HEK293 (cell line): ENCODE measurements around the gene PRKCQ.

Experiments
- CTCF ChIA-PET: fragments of 350-600 bp; formaldehyde crosslinking; extraction: SDS; loops from one replicate; lab custom pipeline; 2021; ENCODE audit warnings: antibody characterized with exemption; lab: Yijun Ruan, JAX
- POLR2A ChIA-PET: fragments of 300-600 bp; formaldehyde crosslinking; extraction: SDS; loops from one replicate; lab custom pipeline; 2020; ENCODE audit warnings: antibody characterized with exemption, inconsistent platforms; lab: Yijun Ruan, JAX
- H3K27ac ChIP-seq: fragments of 200-500 bp; sonication (Bioruptor generic); 2 replicates; pipeline ENCODE4 v1.5.1; 2014; ENCODE audit warnings: low read depth, low read length, control low read depth, inconsistent platforms; ENCODE audit errors: extremely low read depth
- H3K36me3 ChIP-seq, 2 experiments: fragments of 200-500 bp in 1 of 2; sonication (Bioruptor generic) in 1 of 2; 1 replicate in 1 of 2; 2 replicates in 1 of 2; pipeline ENCODE4 v1.5.1; 2014 to 2017; ENCODE audit warnings: inconsistent platforms in 2 of 2, low read length in 2 of 2; ENCODE audit not compliant: control insufficient read depth in 2 of 2, insufficient read depth in 1 of 2
- H3K4me1 ChIP-seq: fragments of 200-500 bp; sonication (Bioruptor generic); 2 replicates; pipeline ENCODE4 v1.5.1; 2014; ENCODE audit warnings: mild to moderate bottlenecking, low read length, inconsistent platforms; ENCODE audit not compliant: control insufficient read depth, insufficient read depth
- H3K4me3 ChIP-seq: 2 replicates; pipeline ENCODE4 v1.5.1; 2011; ENCODE audit warnings: low read depth, mild to moderate bottlenecking, control low read depth, low read length, moderate library complexity
- H3K9me3 ChIP-seq: fragments of 200-500 bp; sonication (Bioruptor generic); 2 replicates; pipeline ENCODE4 v1.5.1; 2014; ENCODE audit warnings: low read depth, low read length, inconsistent platforms; ENCODE audit not compliant: control insufficient read depth, insufficient read depth
- BCL11B ChIP-seq: fragments of 450-650 bp; formaldehyde crosslinking; IDR thresholded peaks from 2 replicates; pipeline ENCODE4 v1.5.1; 2016; ENCODE audit warnings: low read depth, missing biosample characterization, missing genetic modification characterization
- CTCF ChIP-seq: fragments of 450-650 bp; formaldehyde crosslinking; IDR thresholded peaks from 2 replicates; pipeline ENCODE4 v1.5.1; 2016; ENCODE audit warnings: missing biosample characterization, missing genetic modification characterization
- HOXC10 ChIP-seq: sonication (generic); formaldehyde crosslinking; IDR thresholded peaks from 2 replicates; pipeline ENCODE4 v1.8.1; 2023; ENCODE audit warnings: mild to moderate bottlenecking, missing genetic modification reagents
- KLF9 ChIP-seq: fragments of 450-650 bp; formaldehyde crosslinking; IDR thresholded peaks from 2 replicates; pipeline ENCODE4 v1.5.1; 2016; ENCODE audit warnings: missing biosample characterization, missing genetic modification characterization, low read depth
- OVOL3 ChIP-seq: fragments of 450-650 bp; formaldehyde crosslinking; IDR thresholded peaks from 2 replicates; pipeline ENCODE4 v1.5.1; 2016; ENCODE audit warnings: missing biosample characterization, missing genetic modification characterization
- ZNF138 ChIP-seq: fragments of 450-650 bp; formaldehyde crosslinking; IDR thresholded peaks from 2 replicates; pipeline ENCODE4 v1.5.1; 2016; ENCODE audit warnings: missing biosample characterization, missing genetic modification characterization, borderline replicate concordance
- ZNF19 ChIP-seq: fragments of 450-650 bp; formaldehyde crosslinking; IDR thresholded peaks from 2 replicates; pipeline ENCODE4; 2016; ENCODE audit warnings: missing biosample characterization, missing genetic modification characterization, low read depth
- ZNF23 ChIP-seq: fragments of 450-650 bp; formaldehyde crosslinking; IDR thresholded peaks from 2 replicates; pipeline ENCODE4 v1.5.1; 2016; ENCODE audit warnings: missing biosample characterization, missing genetic modification characterization, borderline replicate concordance
- ZNF324 ChIP-seq: fragments of 450-650 bp; formaldehyde crosslinking; IDR thresholded peaks from 2 replicates; pipeline ENCODE4 v1.5.1; 2016; ENCODE audit warnings: missing biosample characterization, missing genetic modification characterization
- ZNF341 ChIP-seq: fragments of 450-650 bp; formaldehyde crosslinking; IDR thresholded peaks from 2 replicates; pipeline ENCODE4; 2016; ENCODE audit warnings: low read depth, missing biosample characterization, missing genetic modification characterization
- ZNF558 ChIP-seq: fragments of 450-650 bp; formaldehyde crosslinking; IDR thresholded peaks from 2 replicates; pipeline ENCODE4 v1.5.1; 2016; ENCODE audit warnings: missing biosample characterization, missing genetic modification characterization
- ZNF621 ChIP-seq: fragments of 450-650 bp; formaldehyde crosslinking; IDR thresholded peaks from 2 replicates; pipeline ENCODE4 v1.5.1; 2017; ENCODE audit warnings: missing biosample characterization, missing genetic modification characterization
- ZNF629 ChIP-seq: fragments of 450-650 bp; formaldehyde crosslinking; IDR thresholded peaks from 2 replicates; pipeline ENCODE4 v1.5.1; 2017; ENCODE audit warnings: missing biosample characterization, missing genetic modification characterization
- ZNF76 ChIP-seq: fragments of 450-650 bp; formaldehyde crosslinking; IDR thresholded peaks from 2 replicates; pipeline ENCODE4; 2016; ENCODE audit warnings: low read depth, missing biosample characterization, missing genetic modification characterization, borderline replicate concordance
- ZNF792 ChIP-seq: fragments of 450-650 bp; formaldehyde crosslinking; IDR thresholded peaks from 2 replicates; pipeline ENCODE4 v1.5.1; 2016; ENCODE audit warnings: missing biosample characterization, missing genetic modification characterization
- TF ChIP-seq, protein P1 (sequence below): fragments of 450-650 bp; formaldehyde crosslinking; IDR thresholded peaks from 2 replicates; pipeline ENCODE4 v1.5.1; 2017; ENCODE audit warnings: missing biosample characterization, mild to moderate bottlenecking, missing genetic modification characterization, moderate library complexity
- TF ChIP-seq, protein P2 (sequence below): fragments of 450-650 bp; formaldehyde crosslinking; IDR thresholded peaks from 2 replicates; pipeline ENCODE4 v1.5.1; 2016; ENCODE audit warnings: missing biosample characterization, missing genetic modification characterization
- TF ChIP-seq, protein P3 (sequence below): fragments of 450-650 bp; formaldehyde crosslinking; IDR thresholded peaks from 2 replicates; pipeline ENCODE4 v1.5.1; 2016; ENCODE audit warnings: missing biosample characterization, missing genetic modification characterization
- TF ChIP-seq, protein P4 (sequence below): fragments of 450-650 bp; formaldehyde crosslinking; IDR thresholded peaks from 2 replicates; pipeline ENCODE4 v1.5.1; 2016; ENCODE audit warnings: missing biosample characterization, missing genetic modification characterization

The PRKCQ gene

GRCh38 chr10:6456067-6456466 is 124.0 kb downstream of the PRKCQ start:
- no peaks in the 10 kb centered on the region for H3K9me3 ChIP-seq
- no peak for TF ChIP-seq OVOL3 (tag by site-specific recombination)
- no peak for TF ChIP-seq CTCF (tag by site-specific recombination)
- TF ChIP-seq ZNF138 = no peak
- no peak for TF ChIP-seq ZNF76 (tag by site-specific recombination)
- no peak for TF ChIP-seq ZNF629 (tag by site-specific recombination)
- TF ChIP-seq ZNF341 (tag by site-specific recombination) = no peak
- no peak for TF ChIP-seq ZNF23 (tag by site-specific recombination)
- no peak for TF ChIP-seq ZNF558
- TF ChIP-seq, protein P1, sequence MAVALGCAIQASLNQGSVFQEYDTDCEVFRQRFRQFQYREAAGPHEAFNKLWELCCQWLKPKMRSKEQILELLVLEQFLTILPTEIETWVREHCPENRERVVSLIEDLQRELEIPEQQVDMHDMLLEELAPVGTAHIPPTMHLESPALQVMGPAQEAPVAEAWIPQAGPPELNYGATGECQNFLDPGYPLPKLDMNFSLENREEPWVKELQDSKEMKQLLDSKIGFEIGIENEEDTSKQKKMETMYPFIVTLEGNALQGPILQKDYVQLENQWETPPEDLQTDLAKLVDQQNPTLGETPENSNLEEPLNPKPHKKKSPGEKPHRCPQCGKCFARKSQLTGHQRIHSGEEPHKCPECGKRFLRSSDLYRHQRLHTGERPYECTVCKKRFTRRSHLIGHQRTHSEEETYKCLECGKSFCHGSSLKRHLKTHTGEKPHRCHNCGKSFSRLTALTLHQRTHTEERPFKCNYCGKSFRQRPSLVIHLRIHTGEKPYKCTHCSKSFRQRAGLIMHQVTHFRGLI (tag by site-specific recombination) = no peak
- no peak for TF ChIP-seq BCL11B (tag by site-specific recombination)
- TF ChIP-seq, protein P2, sequence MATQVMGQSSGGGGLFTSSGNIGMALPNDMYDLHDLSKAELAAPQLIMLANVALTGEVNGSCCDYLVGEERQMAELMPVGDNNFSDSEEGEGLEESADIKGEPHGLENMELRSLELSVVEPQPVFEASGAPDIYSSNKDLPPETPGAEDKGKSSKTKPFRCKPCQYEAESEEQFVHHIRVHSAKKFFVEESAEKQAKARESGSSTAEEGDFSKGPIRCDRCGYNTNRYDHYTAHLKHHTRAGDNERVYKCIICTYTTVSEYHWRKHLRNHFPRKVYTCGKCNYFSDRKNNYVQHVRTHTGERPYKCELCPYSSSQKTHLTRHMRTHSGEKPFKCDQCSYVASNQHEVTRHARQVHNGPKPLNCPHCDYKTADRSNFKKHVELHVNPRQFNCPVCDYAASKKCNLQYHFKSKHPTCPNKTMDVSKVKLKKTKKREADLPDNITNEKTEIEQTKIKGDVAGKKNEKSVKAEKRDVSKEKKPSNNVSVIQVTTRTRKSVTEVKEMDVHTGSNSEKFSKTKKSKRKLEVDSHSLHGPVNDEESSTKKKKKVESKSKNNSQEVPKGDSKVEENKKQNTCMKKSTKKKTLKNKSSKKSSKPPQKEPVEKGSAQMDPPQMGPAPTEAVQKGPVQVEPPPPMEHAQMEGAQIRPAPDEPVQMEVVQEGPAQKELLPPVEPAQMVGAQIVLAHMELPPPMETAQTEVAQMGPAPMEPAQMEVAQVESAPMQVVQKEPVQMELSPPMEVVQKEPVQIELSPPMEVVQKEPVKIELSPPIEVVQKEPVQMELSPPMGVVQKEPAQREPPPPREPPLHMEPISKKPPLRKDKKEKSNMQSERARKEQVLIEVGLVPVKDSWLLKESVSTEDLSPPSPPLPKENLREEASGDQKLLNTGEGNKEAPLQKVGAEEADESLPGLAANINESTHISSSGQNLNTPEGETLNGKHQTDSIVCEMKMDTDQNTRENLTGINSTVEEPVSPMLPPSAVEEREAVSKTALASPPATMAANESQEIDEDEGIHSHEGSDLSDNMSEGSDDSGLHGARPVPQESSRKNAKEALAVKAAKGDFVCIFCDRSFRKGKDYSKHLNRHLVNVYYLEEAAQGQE = no peak
- no peak for TF ChIP-seq KLF9 (tag by site-specific recombination)
- TF ChIP-seq, protein P3, sequence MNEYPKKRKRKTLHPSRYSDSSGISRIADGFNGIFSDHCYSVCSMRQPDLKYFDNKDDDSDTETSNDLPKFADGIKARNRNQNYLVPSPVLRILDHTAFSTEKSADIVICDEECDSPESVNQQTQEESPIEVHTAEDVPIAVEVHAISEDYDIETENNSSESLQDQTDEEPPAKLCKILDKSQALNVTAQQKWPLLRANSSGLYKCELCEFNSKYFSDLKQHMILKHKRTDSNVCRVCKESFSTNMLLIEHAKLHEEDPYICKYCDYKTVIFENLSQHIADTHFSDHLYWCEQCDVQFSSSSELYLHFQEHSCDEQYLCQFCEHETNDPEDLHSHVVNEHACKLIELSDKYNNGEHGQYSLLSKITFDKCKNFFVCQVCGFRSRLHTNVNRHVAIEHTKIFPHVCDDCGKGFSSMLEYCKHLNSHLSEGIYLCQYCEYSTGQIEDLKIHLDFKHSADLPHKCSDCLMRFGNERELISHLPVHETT (tag by site-specific recombination) = no peak
- no peak for TF ChIP-seq ZNF324 (tag by site-specific recombination)
- TF ChIP-seq ZNF621 = no peak
- TF ChIP-seq ZNF19 (tag by site-specific recombination) = no peak
- no peak for TF ChIP-seq ZNF792 (tag by site-specific recombination)
- TF ChIP-seq HOXC10 (CRISPR knock-in tag) = no peak
- TF ChIP-seq, protein P4, sequence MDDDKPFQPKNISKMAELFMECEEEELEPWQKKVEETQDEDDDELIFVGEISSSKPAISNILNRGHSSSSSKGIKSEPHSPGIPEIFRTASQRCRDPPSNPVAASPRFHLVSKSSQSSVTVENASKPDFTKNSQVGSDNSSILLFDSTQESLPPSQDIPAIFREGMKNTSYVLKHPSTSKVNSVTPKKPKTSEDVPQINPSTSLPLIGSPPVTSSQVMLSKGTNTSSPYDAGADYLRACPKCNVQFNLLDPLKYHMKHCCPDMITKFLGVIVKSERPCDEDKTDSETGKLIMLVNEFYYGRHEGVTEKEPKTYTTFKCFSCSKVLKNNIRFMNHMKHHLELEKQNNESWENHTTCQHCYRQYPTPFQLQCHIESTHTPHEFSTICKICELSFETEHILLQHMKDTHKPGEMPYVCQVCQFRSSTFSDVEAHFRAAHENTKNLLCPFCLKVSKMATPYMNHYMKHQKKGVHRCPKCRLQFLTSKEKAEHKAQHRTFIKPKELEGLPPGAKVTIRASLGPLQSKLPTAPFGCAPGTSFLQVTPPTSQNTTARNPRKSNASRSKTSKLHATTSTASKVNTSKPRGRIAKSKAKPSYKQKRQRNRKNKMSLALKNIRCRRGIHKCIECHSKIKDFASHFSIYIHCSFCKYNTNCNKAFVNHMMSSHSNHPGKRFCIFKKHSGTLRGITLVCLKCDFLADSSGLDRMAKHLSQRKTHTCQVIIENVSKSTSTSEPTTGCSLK (tag by site-specific recombination) = no peak
- TF ChIP-seq, all 188 proteins: peak for 0
- H3K36me3 ChIP-seq = no peaks in the 10 kb centered on the region; a peak in 1 of 3 replicates
- ChIA-PET POLR2A (no interaction called here), CTCF (interaction anchor here (0.6 kb wide), 1 partner anchor 190 kb away, joined by 3 read pairs; no protein-coding TSS in a partner anchor)
- no peaks in the 10 kb centered on the region for H3K4me1 ChIP-seq
- no peak overlapping the region for H3K4me3 ChIP-seq
- no peak overlapping the region for H3K27ac ChIP-seq
